ENCODE data around the gene AKAP7.

- TF ChIP-seq POLR2AphosphoS5 (IDR thresholded peaks at IDR 0.05; ENCODE audit: borderline replicate concordance, low read depth, low read length), result no peak
- no peak for TF ChIP-seq EZH2 (IDR thresholded peaks at IDR 0.05)
- TF ChIP-seq FOXP2 (optimal IDR thresholded peaks at IDR 0.05; ENCODE audit: control extremely low read depth, extremely low read length, insufficient read depth), result no peak
Observed at GRCh38 chr6:131270534-131270933, 135.3 kb downstream of the AKAP7 start.
